ENCODE results near the gene PRKACG.

PRKACG gene

GRCh38 chr9:68974431-68974830 lies 39.5 kb downstream of the PRKACG start:
- TF ChIP-seq CTCF (IDR thresholded peaks at IDR 0.05; ENCODE audit: low read depth, low read length): no peak
- no peak overlapping the region for H3K4me3 ChIP-seq (ENCODE audit: low read depth, low read length)

GRCh38 chr9:68973619-68974018 lies 40.3 kb downstream of the PRKACG start:
- no peak for TF ChIP-seq CTCF (IDR thresholded peaks at IDR 0.05; ENCODE audit: low read depth, low read length)
- no peak overlapping the region for H3K4me3 ChIP-seq (ENCODE audit: low read depth, low read length)

GRCh38 chr9:68970151-68970550 lies 43.8 kb downstream of the PRKACG start:
- no peak overlapping the region for H3K4me3 ChIP-seq (ENCODE audit: low read depth, low read length)
- no peak for TF ChIP-seq CTCF (IDR thresholded peaks at IDR 0.05; ENCODE audit: low read depth, low read length)

- no peak for TF ChIP-seq CTCF (IDR thresholded peaks at IDR 0.05; ENCODE audit: low read depth, low read length)
- H3K4me3 ChIP-seq (ENCODE audit: low read depth, low read length): no peak overlapping the region
These were observed 44.4 kb downstream of the PRKACG start for GRCh38 chr9:68969538-68969937.

- H3K4me3 ChIP-seq (ENCODE audit: low read depth, low read length): no peak overlapping the region
- no peak for TF ChIP-seq CTCF (IDR thresholded peaks at IDR 0.05; ENCODE audit: low read depth, low read length)
These were observed 46.1 kb downstream of the PRKACG start for GRCh38 chr9:68967800-68968199.

- TF ChIP-seq CTCF (IDR thresholded peaks at IDR 0.05; ENCODE audit: low read depth, low read length): no peak
- H3K4me3 ChIP-seq (ENCODE audit: low read depth, low read length): no peak overlapping the region
These were observed 47.4 kb downstream of the PRKACG start for GRCh38 chr9:68966496-68966944.

- TF ChIP-seq CTCF (IDR thresholded peaks at IDR 0.05; ENCODE audit: low read depth, low read length): no peak
- H3K4me3 ChIP-seq (ENCODE audit: low read depth, low read length): no peak overlapping the region
These were observed 49.1 kb downstream of the PRKACG start for GRCh38 chr9:68964765-68965164.
